ENCODE measurements around the gene TMEM178B. TPM values are rescaled to one million over a fixed set of nuclear protein-coding genes. Genes with fewer than 3 reads are reported as not detected.

Gene TMEM178B
- total RNA-seq, 2 experiments from 2014 or later = 0.22 to 0.25 TPM

- Mint-ChIP-seq H3K27me3 (peaks cover 7% of the 10 kb centered on the region), H3K4me1 (no peaks in the 10 kb centered on the region), H3K9me3 (no peaks in the 10 kb centered on the region), H3K36me3 (ENCODE audit: low read depth) (no peaks in the 10 kb centered on the region), H3K27ac (no peak overlapping the region), H3K4me3 (no peak overlapping the region)
- DNase-seq = no peak
- ChIA-PET POLR2A (no interaction called here), CTCF (no interaction called here)
These were observed 381.9 kb downstream of the TMEM178B start for GRCh38 chr7:141455723-141456122.

GRCh38 chr7:141456298-141456697, 382.4 kb downstream of the TMEM178B start:
- Mint-ChIP-seq H3K36me3 (ENCODE audit: low read depth) (no peaks in the 10 kb centered on the region), H3K27ac (no peak overlapping the region), H3K4me1 (no peaks in the 10 kb centered on the region), H3K9me3 (no peaks in the 10 kb centered on the region), H3K4me3 (no peak overlapping the region), H3K27me3 (peaks cover 6% of the 10 kb centered on the region)
- no peak for DNase-seq
- ChIA-PET CTCF (no interaction called here), POLR2A (no interaction called here)

- H3K27me3 Mint-ChIP-seq = peaks cover 6% of the 10 kb centered on the region
These were observed 382.8 kb downstream of the TMEM178B start for GRCh38 chr7:141456711-141457110.

GRCh38 chr7:141460781-141461715, 387.2 kb downstream of the TMEM178B start:
- peaks cover 5% of the 10 kb centered on the region for H3K27me3 Mint-ChIP-seq
- CTCF ChIA-PET = interaction anchor here (0.5 kb wide), 1 partner anchor 171 kb away, joined by 3 read pairs; no protein-coding TSS in a partner anchor
- no peak overlapping the region for H3K27ac Mint-ChIP-seq
- H3K36me3 Mint-ChIP-seq (ENCODE audit: low read depth) = no peaks in the 10 kb centered on the region
- no peak for DNase-seq
- no peaks in the 10 kb centered on the region for H3K9me3 Mint-ChIP-seq
- H3K4me1 Mint-ChIP-seq = no peaks in the 10 kb centered on the region
- POLR2A ChIA-PET = no interaction called here
- H3K4me3 Mint-ChIP-seq = no peak overlapping the region

More at GRCh38 chr7:141456711-141457110, 382.8 kb downstream of the TMEM178B start:
- ChIA-PET CTCF (interaction anchor here (1.7 kb wide), 1 partner anchor 11 kb away, joined by 4 read pairs; no protein-coding TSS in a partner anchor), POLR2A (no interaction called here)
- no peaks in the 10 kb centered on the region for H3K4me1 Mint-ChIP-seq
- no peak overlapping the region for H3K27ac Mint-ChIP-seq
- H3K36me3 Mint-ChIP-seq (ENCODE audit: low read depth) = no peaks in the 10 kb centered on the region
- DNase-seq = no peak
- H3K9me3 Mint-ChIP-seq = no peaks in the 10 kb centered on the region
- no peak overlapping the region for H3K4me3 Mint-ChIP-seq

- no peak overlapping the region for H3K27ac Mint-ChIP-seq
- CTCF ChIA-PET = interaction anchor here (0.5 to 1.1 kb wide), 2 partner anchors 9 to 170 kb away, joined by 3 read pairs; no protein-coding TSS in a partner anchor
- H3K9me3 Mint-ChIP-seq = no peaks in the 10 kb centered on the region
- H3K4me3 Mint-ChIP-seq = no peak overlapping the region
- POLR2A ChIA-PET = no interaction called here
- H3K36me3 Mint-ChIP-seq (ENCODE audit: low read depth) = no peaks in the 10 kb centered on the region
- peaks cover 5% of the 10 kb centered on the region for H3K27me3 Mint-ChIP-seq
- no peak for DNase-seq
- no peaks in the 10 kb centered on the region for H3K4me1 Mint-ChIP-seq
These were observed 388.1 kb downstream of the TMEM178B start for GRCh38 chr7:141461924-141462323.

- Mint-ChIP-seq H3K4me3 (no peak overlapping the region), H3K36me3 (ENCODE audit: low read depth) (no peaks in the 10 kb centered on the region)
These were observed 389.1 kb downstream of the TMEM178B start for GRCh38 chr7:141462958-141463357.

GRCh38 chr7:141463986-141464385, 390.1 kb downstream of the TMEM178B start:
- DNase-seq = no peak
- Mint-ChIP-seq H3K4me1 (no peaks in the 10 kb centered on the region), H3K9me3 (no peaks in the 10 kb centered on the region), H3K27ac (no peak overlapping the region), H3K27me3 (peaks cover 4% of the 10 kb centered on the region), H3K36me3 (ENCODE audit: low read depth) (no peaks in the 10 kb centered on the region), H3K4me3 (no peak overlapping the region)
- POLR2A ChIA-PET = no interaction called here
- CTCF ChIA-PET = interaction anchor here (0.9 kb wide), 1 partner anchor 10 kb away, joined by 4 read pairs; no protein-coding TSS in a partner anchor

More at GRCh38 chr7:141462958-141463357, 389.1 kb downstream of the TMEM178B start:
- H3K27ac Mint-ChIP-seq = no peak overlapping the region
- ChIA-PET CTCF (interaction anchor here (0.6 to 1.1 kb wide), 3 partner anchors 9 to 569 kb away, joined by 3 to 4 read pairs (median 3); no protein-coding TSS in a partner anchor), POLR2A (no interaction called here)
- H3K4me1 Mint-ChIP-seq = no peaks in the 10 kb centered on the region
- H3K27me3 Mint-ChIP-seq = peaks cover 4% of the 10 kb centered on the region
- DNase-seq = no peak
- no peaks in the 10 kb centered on the region for H3K9me3 Mint-ChIP-seq

- ChIA-PET CTCF (no interaction called here), POLR2A (no interaction called here)
- Mint-ChIP-seq H3K4me1 (no peaks in the 10 kb centered on the region), H3K36me3 (ENCODE audit: low read depth) (no peaks in the 10 kb centered on the region), H3K4me3 (no peak overlapping the region), H3K27me3 (peaks cover 2% of the 10 kb centered on the region), H3K27ac (no peak overlapping the region), H3K9me3 (no peaks in the 10 kb centered on the region)
- DNase-seq = no peak
These were observed 390.7 kb downstream of the TMEM178B start for GRCh38 chr7:141464551-141464950.

GRCh38 chr7:141466151-141466904, 392.5 kb downstream of the TMEM178B start:
- CTCF ChIA-PET = no interaction called here
- peaks cover 2% of the 10 kb centered on the region for H3K27me3 Mint-ChIP-seq
- no peak overlapping the region for H3K27ac Mint-ChIP-seq
- POLR2A ChIA-PET = no interaction called here
- no peaks in the 10 kb centered on the region for H3K9me3 Mint-ChIP-seq
- DNase-seq = no peak
- H3K4me3 Mint-ChIP-seq = no peak overlapping the region
- H3K4me1 Mint-ChIP-seq = no peaks in the 10 kb centered on the region
- H3K36me3 Mint-ChIP-seq (ENCODE audit: low read depth) = no peaks in the 10 kb centered on the region

GRCh38 chr7:141468341-141468740, 394.5 kb downstream of the TMEM178B start:
- Mint-ChIP-seq H3K27ac (no peak overlapping the region), H3K9me3 (no peaks in the 10 kb centered on the region), H3K36me3 (ENCODE audit: low read depth) (no peaks in the 10 kb centered on the region), H3K4me3 (no peak overlapping the region), H3K27me3 (peaks cover 3% of the 10 kb centered on the region), H3K4me1 (no peaks in the 10 kb centered on the region)
- POLR2A ChIA-PET = interaction anchor here (0.6 kb wide), 1 partner anchor 563 kb away, joined by 3 read pairs; no protein-coding TSS in a partner anchor
- CTCF ChIA-PET = interaction anchor here (1.4 kb wide), 1 partner anchor 11 kb away, joined by 4 read pairs; no protein-coding TSS in a partner anchor
- DNase-seq = no peak

GRCh38 chr7:141475679-141476078, 401.8 kb downstream of the TMEM178B start:
- CTCF ChIA-PET = no interaction called here
- Mint-ChIP-seq H3K27ac (no peak overlapping the region), H3K27me3 (peaks cover 11% of the 10 kb centered on the region), H3K36me3 (ENCODE audit: low read depth) (no peaks in the 10 kb centered on the region), H3K9me3 (no peaks in the 10 kb centered on the region), H3K4me1 (no peaks in the 10 kb centered on the region), H3K4me3 (no peak overlapping the region)
- no peak for DNase-seq
- POLR2A ChIA-PET = no interaction called here

- ChIA-PET POLR2A (no interaction called here), CTCF (no interaction called here)
- no peak for DNase-seq
- H3K4me1 Mint-ChIP-seq = no peaks in the 10 kb centered on the region
- peaks cover 17% of the 10 kb centered on the region for H3K27me3 Mint-ChIP-seq
- no peak overlapping the region for H3K27ac Mint-ChIP-seq
- no peaks in the 10 kb centered on the region for H3K36me3 Mint-ChIP-seq (ENCODE audit: low read depth)
- no peaks in the 10 kb centered on the region for H3K9me3 Mint-ChIP-seq
- H3K4me3 Mint-ChIP-seq = no peak overlapping the region
These were observed 404.0 kb downstream of the TMEM178B start for GRCh38 chr7:141477865-141478264.

GRCh38 chr7:141478845-141479244, 405.0 kb downstream of the TMEM178B start:
- no peak for DNase-seq
- no peaks in the 10 kb centered on the region for H3K36me3 Mint-ChIP-seq (ENCODE audit: low read depth)
- ChIA-PET CTCF (no interaction called here), POLR2A (no interaction called here)
- H3K4me3 Mint-ChIP-seq = no peak overlapping the region
- H3K4me1 Mint-ChIP-seq = no peaks in the 10 kb centered on the region
- H3K27ac Mint-ChIP-seq = no peak overlapping the region
- H3K9me3 Mint-ChIP-seq = no peaks in the 10 kb centered on the region
- H3K27me3 Mint-ChIP-seq = peaks cover 16% of the 10 kb centered on the region

Measured in activated CD4-positive, alpha-beta T cell treated with anti-CD3 and anti-CD28 coated beads, Interleukin-2, amount 10 ng/mL, durations not matched to agents 7 days and 5 days (primary cell).